ENCODE results near the gene KLRC4. TPM values are rescaled to one million over a fixed set of nuclear protein-coding genes. Genes with fewer than 3 reads are reported as not detected.
A peak's percentile ranks its signal among the peaks of the same experiment; 100 is the strongest.

Gene KLRC4
- total and polyA plus RNA-seq, 10 of the 15 experiments (the other 5 are each of a cell fraction or from before 2014, with no cell fraction given), result 0.07 to 0.34 TPM; not detected in 8

DNA sequence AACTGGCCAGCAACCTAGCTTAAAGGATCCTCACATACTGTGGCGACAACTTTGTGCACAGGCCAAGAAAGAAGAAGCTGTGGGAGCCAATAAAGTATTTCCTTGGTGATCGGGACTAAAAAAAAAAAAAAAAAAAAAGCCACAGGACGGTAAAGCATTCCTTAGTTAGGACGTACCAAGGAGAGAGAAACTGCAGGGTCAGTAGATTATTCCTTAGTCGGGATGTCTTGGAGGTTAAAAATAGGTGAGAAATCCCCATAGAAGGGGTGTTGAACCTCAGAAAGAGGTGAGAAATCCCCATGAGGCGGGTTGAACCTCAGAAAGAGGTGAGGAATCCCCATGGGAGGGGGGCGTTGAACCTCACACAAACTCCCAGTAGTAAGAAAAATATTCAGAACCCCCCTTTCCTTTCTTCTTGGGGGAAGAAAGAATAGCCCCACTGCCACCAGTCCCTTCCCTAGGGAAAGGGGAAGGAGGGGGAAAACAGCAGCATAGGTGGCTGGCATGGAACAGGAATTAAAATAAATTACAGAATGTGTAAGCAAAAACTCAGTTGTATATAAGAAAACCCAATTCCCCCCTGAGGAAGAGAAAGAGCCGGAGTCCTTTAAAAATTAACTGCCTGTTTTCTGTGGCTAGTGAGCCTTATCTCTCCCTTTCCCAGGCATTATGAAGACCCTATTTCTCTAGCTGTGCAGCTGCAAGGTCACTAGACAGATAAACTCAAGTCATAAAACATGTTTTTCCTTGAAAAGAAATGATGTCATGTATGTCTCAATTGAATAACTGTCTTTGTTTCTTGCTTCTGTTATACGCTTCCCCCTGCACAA is 46.5 kb downstream of the KLRC4 start (continued):
- TF ChIP-seq, protein P1, sequence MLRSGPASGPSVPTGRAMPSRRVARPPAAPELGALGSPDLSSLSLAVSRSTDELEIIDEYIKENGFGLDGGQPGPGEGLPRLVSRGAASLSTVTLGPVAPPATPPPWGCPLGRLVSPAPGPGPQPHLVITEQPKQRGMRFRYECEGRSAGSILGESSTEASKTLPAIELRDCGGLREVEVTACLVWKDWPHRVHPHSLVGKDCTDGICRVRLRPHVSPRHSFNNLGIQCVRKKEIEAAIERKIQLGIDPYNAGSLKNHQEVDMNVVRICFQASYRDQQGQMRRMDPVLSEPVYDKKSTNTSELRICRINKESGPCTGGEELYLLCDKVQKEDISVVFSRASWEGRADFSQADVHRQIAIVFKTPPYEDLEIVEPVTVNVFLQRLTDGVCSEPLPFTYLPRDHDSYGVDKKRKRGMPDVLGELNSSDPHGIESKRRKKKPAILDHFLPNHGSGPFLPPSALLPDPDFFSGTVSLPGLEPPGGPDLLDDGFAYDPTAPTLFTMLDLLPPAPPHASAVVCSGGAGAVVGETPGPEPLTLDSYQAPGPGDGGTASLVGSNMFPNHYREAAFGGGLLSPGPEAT (IDR thresholded peaks at IDR 0.05; ENCODE audit: low read depth), result peak; percentile 79; the same call in 1 of the 2 replicates
- TF ChIP-seq MYC (IDR thresholded peaks at IDR 0.05; ENCODE audit: insufficient read depth, insufficient read length, insufficient replicate concordance, low read length, severe bottlenecking) (no peak), SUPT20H (IDR thresholded peaks at IDR 0.05; ENCODE audit: borderline replicate concordance, control insufficient read depth, low read depth, low read length) (no peak), ZNF207 (IDR thresholded peaks at IDR 0.05; ENCODE audit: borderline replicate concordance) (no peak), TCF7 (IDR thresholded peaks at IDR 0.05; ENCODE audit: borderline replicate concordance) (0 out of 2 replicates have a peak, but pooled peaks have one; percentile 12), BCL11A (IDR thresholded peaks at IDR 0.05; ENCODE audit: low read depth, low read length) (peak; percentile 47; the same call in 1 of the 2 replicates), FOXK2 (IDR thresholded peaks at IDR 0.05) (no peak), ATF7 (IDR thresholded peaks at IDR 0.05; ENCODE audit: low read depth) (0 out of 2 replicates have a peak, but pooled peaks have one; percentile 46), HDGF (IDR thresholded peaks at IDR 0.05) (no peak), EGR1 (IDR thresholded peaks at IDR 0.05; ENCODE audit: borderline replicate concordance in 1 of 2, low read depth in 2 of 2, low read length in 2 of 2) (no peak), IKZF2 (IDR thresholded peaks at IDR 0.05) (peak; percentile 84 to 90), CBX5 (IDR thresholded peaks at IDR 0.05; ENCODE audit: low read depth) (no peak), CREB1 (IDR thresholded peaks at IDR 0.05; ENCODE audit: low read depth) (peak; percentile 16; the same call in 1 of the 2 replicates)
- TF ChIP-seq, protein P2, sequence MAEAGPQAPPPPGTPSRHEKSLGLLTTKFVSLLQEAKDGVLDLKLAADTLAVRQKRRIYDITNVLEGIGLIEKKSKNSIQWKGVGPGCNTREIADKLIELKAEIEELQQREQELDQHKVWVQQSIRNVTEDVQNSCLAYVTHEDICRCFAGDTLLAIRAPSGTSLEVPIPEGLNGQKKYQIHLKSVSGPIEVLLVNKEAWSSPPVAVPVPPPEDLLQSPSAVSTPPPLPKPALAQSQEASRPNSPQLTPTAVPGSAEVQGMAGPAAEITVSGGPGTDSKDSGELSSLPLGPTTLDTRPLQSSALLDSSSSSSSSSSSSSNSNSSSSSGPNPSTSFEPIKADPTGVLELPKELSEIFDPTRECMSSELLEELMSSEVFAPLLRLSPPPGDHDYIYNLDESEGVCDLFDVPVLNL (IDR thresholded peaks at IDR 0.05; ENCODE audit: low read depth, low read length), result no peak
- TF ChIP-seq, protein P3, sequence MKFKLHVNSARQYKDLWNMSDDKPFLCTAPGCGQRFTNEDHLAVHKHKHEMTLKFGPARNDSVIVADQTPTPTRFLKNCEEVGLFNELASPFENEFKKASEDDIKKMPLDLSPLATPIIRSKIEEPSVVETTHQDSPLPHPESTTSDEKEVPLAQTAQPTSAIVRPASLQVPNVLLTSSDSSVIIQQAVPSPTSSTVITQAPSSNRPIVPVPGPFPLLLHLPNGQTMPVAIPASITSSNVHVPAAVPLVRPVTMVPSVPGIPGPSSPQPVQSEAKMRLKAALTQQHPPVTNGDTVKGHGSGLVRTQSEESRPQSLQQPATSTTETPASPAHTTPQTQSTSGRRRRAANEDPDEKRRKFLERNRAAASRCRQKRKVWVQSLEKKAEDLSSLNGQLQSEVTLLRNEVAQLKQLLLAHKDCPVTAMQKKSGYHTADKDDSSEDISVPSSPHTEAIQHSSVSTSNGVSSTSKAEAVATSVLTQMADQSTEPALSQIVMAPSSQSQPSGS (IDR thresholded peaks at IDR 0.05; ENCODE audit: low read length), result peak; percentile 21
- TF ChIP-seq, protein P4, sequence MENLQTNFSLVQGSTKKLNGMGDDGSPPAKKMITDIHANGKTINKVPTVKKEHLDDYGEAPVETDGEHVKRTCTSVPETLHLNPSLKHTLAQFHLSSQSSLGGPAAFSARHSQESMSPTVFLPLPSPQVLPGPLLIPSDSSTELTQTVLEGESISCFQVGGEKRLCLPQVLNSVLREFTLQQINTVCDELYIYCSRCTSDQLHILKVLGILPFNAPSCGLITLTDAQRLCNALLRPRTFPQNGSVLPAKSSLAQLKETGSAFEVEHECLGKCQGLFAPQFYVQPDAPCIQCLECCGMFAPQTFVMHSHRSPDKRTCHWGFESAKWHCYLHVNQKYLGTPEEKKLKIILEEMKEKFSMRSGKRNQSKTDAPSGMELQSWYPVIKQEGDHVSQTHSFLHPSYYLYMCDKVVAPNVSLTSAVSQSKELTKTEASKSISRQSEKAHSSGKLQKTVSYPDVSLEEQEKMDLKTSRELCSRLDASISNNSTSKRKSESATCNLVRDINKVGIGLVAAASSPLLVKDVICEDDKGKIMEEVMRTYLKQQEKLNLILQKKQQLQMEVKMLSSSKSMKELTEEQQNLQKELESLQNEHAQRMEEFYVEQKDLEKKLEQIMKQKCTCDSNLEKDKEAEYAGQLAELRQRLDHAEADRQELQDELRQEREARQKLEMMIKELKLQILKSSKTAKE (IDR thresholded peaks at IDR 0.05; ENCODE audit: low read depth, poor library complexity, severe bottlenecking), result peak; percentile 42
- TF ChIP-seq, protein P5, sequence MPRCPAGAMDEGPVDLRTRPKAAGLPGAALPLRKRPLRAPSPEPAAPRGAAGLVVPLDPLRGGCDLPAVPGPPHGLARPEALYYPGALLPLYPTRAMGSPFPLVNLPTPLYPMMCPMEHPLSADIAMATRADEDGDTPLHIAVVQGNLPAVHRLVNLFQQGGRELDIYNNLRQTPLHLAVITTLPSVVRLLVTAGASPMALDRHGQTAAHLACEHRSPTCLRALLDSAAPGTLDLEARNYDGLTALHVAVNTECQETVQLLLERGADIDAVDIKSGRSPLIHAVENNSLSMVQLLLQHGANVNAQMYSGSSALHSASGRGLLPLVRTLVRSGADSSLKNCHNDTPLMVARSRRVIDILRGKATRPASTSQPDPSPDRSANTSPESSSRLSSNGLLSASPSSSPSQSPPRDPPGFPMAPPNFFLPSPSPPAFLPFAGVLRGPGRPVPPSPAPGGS (IDR thresholded peaks at IDR 0.05; ENCODE audit: borderline replicate concordance, insufficient read depth, low read depth, low read length, poor library complexity, severe bottlenecking), result no peak
- TF ChIP-seq, protein P6, sequence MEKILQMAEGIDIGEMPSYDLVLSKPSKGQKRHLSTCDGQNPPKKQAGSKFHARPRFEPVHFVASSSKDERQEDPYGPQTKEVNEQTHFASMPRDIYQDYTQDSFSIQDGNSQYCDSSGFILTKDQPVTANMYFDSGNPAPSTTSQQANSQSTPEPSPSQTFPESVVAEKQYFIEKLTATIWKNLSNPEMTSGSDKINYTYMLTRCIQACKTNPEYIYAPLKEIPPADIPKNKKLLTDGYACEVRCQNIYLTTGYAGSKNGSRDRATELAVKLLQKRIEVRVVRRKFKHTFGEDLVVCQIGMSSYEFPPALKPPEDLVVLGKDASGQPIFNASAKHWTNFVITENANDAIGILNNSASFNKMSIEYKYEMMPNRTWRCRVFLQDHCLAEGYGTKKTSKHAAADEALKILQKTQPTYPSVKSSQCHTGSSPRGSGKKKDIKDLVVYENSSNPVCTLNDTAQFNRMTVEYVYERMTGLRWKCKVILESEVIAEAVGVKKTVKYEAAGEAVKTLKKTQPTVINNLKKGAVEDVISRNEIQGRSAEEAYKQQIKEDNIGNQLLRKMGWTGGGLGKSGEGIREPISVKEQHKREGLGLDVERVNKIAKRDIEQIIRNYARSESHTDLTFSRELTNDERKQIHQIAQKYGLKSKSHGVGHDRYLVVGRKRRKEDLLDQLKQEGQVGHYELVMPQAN (conservative IDR thresholded peaks at IDR 0.05), result no peak
